Endodermal cell (in vitro differentiated cells): ENCODE measurements around the gene STK35. TPM values are rescaled to one million over a fixed set of nuclear protein-coding genes. Genes with fewer than 3 reads are reported as not detected.

Experiments
- DNase-seq: peaks from one replicate; pipeline ENCODE4 v3.0.0-alpha.2; 2017
- H3K27ac ChIP-seq: 2 replicates; pipeline ENCODE4 v1.5.1; 2013; ENCODE audit warnings: mild to moderate bottlenecking, low read depth, low read length, moderate library complexity
- H3K27me3 ChIP-seq: 2 replicates; pipeline ENCODE4 v1.6.1; 2013; ENCODE audit warnings: mild to moderate bottlenecking, low read length, moderate library complexity; ENCODE audit not compliant: insufficient read depth, control insufficient read depth, poor library complexity, severe bottlenecking
- H3K36me3 ChIP-seq: 2 replicates; pipeline ENCODE4 v1.7.0; 2013; ENCODE audit warnings: mild to moderate bottlenecking, low read length, moderate library complexity; ENCODE audit not compliant: control insufficient read depth, insufficient read depth
- H3K4me1 ChIP-seq: one replicate; pipeline ENCODE4 v1.7.0; 2013; ENCODE audit warnings: low read length; ENCODE audit not compliant: control insufficient read depth, insufficient read depth
- H3K4me3 ChIP-seq: 2 replicates; pipeline ENCODE4 v1.5.1; 2013; ENCODE audit warnings: mild to moderate bottlenecking, low read length, moderate library complexity
- H3K9ac ChIP-seq: 2 replicates; pipeline ENCODE4 v1.6.1; 2013; ENCODE audit warnings: mild to moderate bottlenecking, low read length, moderate library complexity; ENCODE audit not compliant: poor library complexity, severe bottlenecking; ENCODE audit errors: extremely low read depth
- H3K9me3 ChIP-seq: 2 replicates; pipeline ENCODE4 v1.6.1; 2013; ENCODE audit warnings: mild to moderate bottlenecking, low read length, moderate library complexity; ENCODE audit not compliant: control insufficient read depth
- H3K27ac Mint-ChIP-seq: 2 replicates; pipeline ENCODE4 v1.8.0; 2020; ENCODE audit warnings: mixed read lengths
- H3K27me3 Mint-ChIP-seq: 2 replicates; pipeline ENCODE4 v1.8.0; 2021; ENCODE audit warnings: mild to moderate bottlenecking, mixed read lengths; ENCODE audit not compliant: insufficient read depth
- H3K36me3 Mint-ChIP-seq: 2 replicates; pipeline ENCODE4 v1.8.0; 2020; ENCODE audit warnings: low read depth, mixed read lengths
- H3K4me1 Mint-ChIP-seq: 2 replicates; pipeline ENCODE4 v1.8.0; 2020; ENCODE audit warnings: mixed read lengths
- H3K4me3 Mint-ChIP-seq: 2 replicates; pipeline ENCODE4 v1.8.0; 2020; ENCODE audit warnings: mild to moderate bottlenecking, moderate library complexity, mixed read lengths
- H3K9me3 Mint-ChIP-seq: 2 replicates; pipeline ENCODE4 v1.8.0; 2020; ENCODE audit warnings: mild to moderate bottlenecking, mixed read lengths
- CTCF ChIP-seq: fragments of 200-600 bp; sonication (generic); conservative IDR thresholded peaks from 2 replicates; pipeline ENCODE4 v1.5.0; 2021; ENCODE audit warnings: antibody characterized with exemption, mild to moderate bottlenecking
- WGBS, 2 experiments: methylation state at CpG; one replicate each; pipeline versions ENCODE4 v1.1.5 to v1.1.7; 2013; ENCODE audit warnings: missing lambda C conversion rate in 2 of 2, mixed read lengths in 1 of 2; ENCODE audit not compliant: insufficient coverage in 1 of 2, insufficient read length in 1 of 2; 5-methylcytosine and 5-hydroxymethylcytosine counted together
- total RNA-seq, 2 donors: library from RNA; stranded (reverse); fragmentation: NEBNext Ultra II Directional in 1 of 2; extraction: Animal tissue kit (Norgen Biotek cat#: 25700) in 1 of 2; gene quantifications; 2 replicates in 1 of 2; 3 replicates in 1 of 2; pipeline ENCODE4 v1.2.1, GENCODE V29; 2021

The STK35 gene
- total RNA-seq, 2 donors from 2014 or later = 44.0 to 46.3 TPM

DNA sequence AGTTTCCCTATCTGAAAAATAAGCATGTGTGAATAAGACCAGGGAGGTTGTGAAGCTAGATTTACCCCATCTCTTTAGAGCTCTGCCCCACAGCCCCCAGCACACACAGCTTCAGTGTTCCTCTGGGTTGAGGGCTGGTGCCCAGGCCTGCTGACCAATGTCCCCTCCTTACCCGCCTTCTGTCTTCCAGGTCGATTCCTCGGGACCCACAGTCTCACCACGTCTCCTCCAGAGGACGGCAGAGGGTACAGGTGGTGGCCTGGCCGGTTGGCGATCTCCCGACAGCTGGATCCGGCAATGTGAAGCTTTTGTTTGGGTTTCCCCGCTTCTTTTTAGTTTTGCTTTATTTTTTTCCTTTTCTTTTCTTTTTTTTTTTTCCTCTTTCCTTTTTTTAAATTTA is 42.0 kb downstream of the STK35 start:
- Mint-ChIP-seq H3K4me3 (no peak overlapping the region), H3K27ac (no peak overlapping the region), H3K4me1 (peaks cover 10% of the 10 kb centered on the region), H3K36me3 (peaks cover 14% of the 10 kb centered on the region), H3K27me3 (no peaks in the 10 kb centered on the region), H3K9me3 (no peaks in the 10 kb centered on the region)
- Histone ChIP-seq H3K27me3 (no peaks in the 10 kb centered on the region), H3K4me1 (peaks cover 7% of the 10 kb centered on the region), H3K36me3 (peaks cover 25% of the 10 kb centered on the region), H3K27ac (no peak overlapping the region), H3K9ac (no peak overlapping the region), H3K4me3 (no peak overlapping the region), H3K9me3 (no peaks in the 10 kb centered on the region)
- no peak for TF ChIP-seq CTCF
- WGBS, 2 experiments = 92 to 98% methylated on average over 6 to 10 of the region's 10 CpGs
- DNase-seq = no peak

- H3K36me3 Mint-ChIP-seq = peaks cover 14% of the 10 kb centered on the region
- H3K27me3 Mint-ChIP-seq = no peaks in the 10 kb centered on the region
- peaks cover 17% of the 10 kb centered on the region for H3K36me3 ChIP-seq
- no peaks in the 10 kb centered on the region for H3K9me3 Mint-ChIP-seq
- H3K4me3 ChIP-seq = no peak overlapping the region
- peak overlapping the region; percentile 78 for H3K27ac Mint-ChIP-seq
- peak; percentile 61 for DNase-seq
- TF ChIP-seq CTCF = no peak
- no peak overlapping the region for H3K9ac ChIP-seq
- no peak overlapping the region for H3K27ac ChIP-seq
- no peak overlapping the region for H3K4me3 Mint-ChIP-seq
- WGBS, 2 experiments = 91 to 96% methylated on average over 8 to 11 of the region's 11 CpGs
- H3K9me3 ChIP-seq = no peaks in the 10 kb centered on the region
- H3K4me1 ChIP-seq = peaks cover 7% of the 10 kb centered on the region
- H3K27me3 ChIP-seq = no peaks in the 10 kb centered on the region
- peaks cover 10% of the 10 kb centered on the region for H3K4me1 Mint-ChIP-seq
These were observed 43.2 kb downstream of the STK35 start for GRCh38 chr20:2144850-2145249.

- DNase-seq = no peak
- no peaks in the 10 kb centered on the region for H3K27me3 Mint-ChIP-seq
- H3K4me1 Mint-ChIP-seq = peaks cover 10% of the 10 kb centered on the region
- H3K4me1 ChIP-seq = peaks cover 7% of the 10 kb centered on the region
- H3K4me3 ChIP-seq = no peak overlapping the region
- no peak overlapping the region for H3K9ac ChIP-seq
- no peak overlapping the region for H3K4me3 Mint-ChIP-seq
- peak overlapping the region; percentile 78 for H3K27ac Mint-ChIP-seq
- TF ChIP-seq CTCF = no peak
- no peak overlapping the region for H3K27ac ChIP-seq
- H3K36me3 ChIP-seq = peaks cover 17% of the 10 kb centered on the region
- peaks cover 14% of the 10 kb centered on the region for H3K36me3 Mint-ChIP-seq
- H3K9me3 Mint-ChIP-seq = no peaks in the 10 kb centered on the region
- no peaks in the 10 kb centered on the region for H3K27me3 ChIP-seq
- 90 to 93% methylated on average over 5 to 8 of the region's 8 CpGs for WGBS, 2 experiments
- H3K9me3 ChIP-seq = no peaks in the 10 kb centered on the region
These were observed 43.7 kb downstream of the STK35 start for GRCh38 chr20:2145376-2145775.
